ENCODE results near the gene SLC25A31.

DNA sequence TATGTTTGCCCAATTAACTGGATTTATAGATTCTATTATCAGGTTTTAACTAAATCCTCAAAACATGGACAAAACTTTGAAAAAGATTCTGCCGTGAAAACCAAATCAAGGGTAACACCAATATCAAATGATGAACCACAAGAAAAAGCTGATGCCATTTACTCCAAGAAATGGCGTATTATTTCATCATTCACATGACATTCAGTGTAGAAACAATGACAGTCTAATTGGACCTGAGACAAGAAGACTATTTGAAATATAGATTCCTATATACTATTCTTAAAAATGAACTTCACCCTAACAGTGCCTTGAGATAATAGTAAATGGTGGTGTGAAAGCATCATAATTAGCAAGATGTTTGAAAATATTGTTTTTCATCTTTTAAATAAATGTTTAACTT, 4.8 kb downstream of the SLC25A31 start:
- TF ChIP-seq, protein P1, sequence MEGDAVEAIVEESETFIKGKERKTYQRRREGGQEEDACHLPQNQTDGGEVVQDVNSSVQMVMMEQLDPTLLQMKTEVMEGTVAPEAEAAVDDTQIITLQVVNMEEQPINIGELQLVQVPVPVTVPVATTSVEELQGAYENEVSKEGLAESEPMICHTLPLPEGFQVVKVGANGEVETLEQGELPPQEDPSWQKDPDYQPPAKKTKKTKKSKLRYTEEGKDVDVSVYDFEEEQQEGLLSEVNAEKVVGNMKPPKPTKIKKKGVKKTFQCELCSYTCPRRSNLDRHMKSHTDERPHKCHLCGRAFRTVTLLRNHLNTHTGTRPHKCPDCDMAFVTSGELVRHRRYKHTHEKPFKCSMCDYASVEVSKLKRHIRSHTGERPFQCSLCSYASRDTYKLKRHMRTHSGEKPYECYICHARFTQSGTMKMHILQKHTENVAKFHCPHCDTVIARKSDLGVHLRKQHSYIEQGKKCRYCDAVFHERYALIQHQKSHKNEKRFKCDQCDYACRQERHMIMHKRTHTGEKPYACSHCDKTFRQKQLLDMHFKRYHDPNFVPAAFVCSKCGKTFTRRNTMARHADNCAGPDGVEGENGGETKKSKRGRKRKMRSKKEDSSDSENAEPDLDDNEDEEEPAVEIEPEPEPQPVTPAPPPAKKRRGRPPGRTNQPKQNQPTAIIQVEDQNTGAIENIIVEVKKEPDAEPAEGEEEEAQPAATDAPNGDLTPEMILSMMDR (IDR thresholded peaks at IDR 0.05): no peak
- no peak for TF ChIP-seq POLR2A (IDR thresholded peaks at IDR 0.05)

Data from thyroid gland (tissue), 4 donors.